C4-2B (cell line): Measurements from ENCODE around the gene LRRN4.

ENCODE experiments used
- ZFX ChIP-seq: fragments of 450-650 bp; IDR thresholded peaks from 2 replicates; pipeline ENCODE4 v1.6.1; 2017
- TF ChIP-seq, protein P1 (sequence below): fragments of 450-650 bp; conservative IDR thresholded peaks from 2 replicates; pipeline ENCODE4 v1.5.1; 2017; ENCODE audit warnings: mild to moderate bottlenecking

DNA sequence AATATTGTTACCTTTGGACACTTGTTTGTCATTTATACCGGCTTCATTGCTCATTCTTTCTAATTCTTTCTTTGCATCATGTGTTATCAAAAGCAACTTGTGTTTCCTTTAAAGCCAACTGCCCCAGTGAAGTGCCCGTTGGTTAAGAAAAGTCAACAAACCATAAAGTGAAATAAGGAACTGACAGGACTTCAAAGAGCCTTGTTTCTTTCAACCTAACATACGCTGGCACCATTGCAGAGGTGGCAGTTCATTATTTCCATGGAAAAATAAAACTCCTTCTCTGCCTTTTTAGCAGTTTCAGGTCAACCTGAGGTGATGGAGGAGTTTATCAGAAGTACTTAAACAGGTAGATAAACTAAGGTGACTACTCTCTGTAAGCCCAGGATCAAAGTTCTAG is 40.2 kb upstream of the LRRN4 start:
- TF ChIP-seq, protein P1, sequence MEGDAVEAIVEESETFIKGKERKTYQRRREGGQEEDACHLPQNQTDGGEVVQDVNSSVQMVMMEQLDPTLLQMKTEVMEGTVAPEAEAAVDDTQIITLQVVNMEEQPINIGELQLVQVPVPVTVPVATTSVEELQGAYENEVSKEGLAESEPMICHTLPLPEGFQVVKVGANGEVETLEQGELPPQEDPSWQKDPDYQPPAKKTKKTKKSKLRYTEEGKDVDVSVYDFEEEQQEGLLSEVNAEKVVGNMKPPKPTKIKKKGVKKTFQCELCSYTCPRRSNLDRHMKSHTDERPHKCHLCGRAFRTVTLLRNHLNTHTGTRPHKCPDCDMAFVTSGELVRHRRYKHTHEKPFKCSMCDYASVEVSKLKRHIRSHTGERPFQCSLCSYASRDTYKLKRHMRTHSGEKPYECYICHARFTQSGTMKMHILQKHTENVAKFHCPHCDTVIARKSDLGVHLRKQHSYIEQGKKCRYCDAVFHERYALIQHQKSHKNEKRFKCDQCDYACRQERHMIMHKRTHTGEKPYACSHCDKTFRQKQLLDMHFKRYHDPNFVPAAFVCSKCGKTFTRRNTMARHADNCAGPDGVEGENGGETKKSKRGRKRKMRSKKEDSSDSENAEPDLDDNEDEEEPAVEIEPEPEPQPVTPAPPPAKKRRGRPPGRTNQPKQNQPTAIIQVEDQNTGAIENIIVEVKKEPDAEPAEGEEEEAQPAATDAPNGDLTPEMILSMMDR: no peak
- TF ChIP-seq ZFX: no peak
